ENCODE data around the gene NCOA6. TPM values are rescaled to one million over a fixed set of nuclear protein-coding genes. Genes with fewer than 3 reads are reported as not detected.
"Not testable (repeated sequence)": the region's sequence is repeated elsewhere in the genome, so short reads cannot be mapped to it uniquely, and the experiment has no call there.

NCOA6 gene
- total RNA-seq, 2 experiments from 2014 or later, result 8.8 to 24.4 TPM

- Histone ChIP-seq H3K4me3 (ENCODE audit: low read depth, low read length, poor library complexity, severe bottlenecking) (no peak overlapping the region), H4K20me1 (ENCODE audit: insufficient read depth, low read length) (no peaks in the 10 kb centered on the region), H3K79me2 (ENCODE audit: insufficient read depth, low read depth, low read length) (no peaks in the 10 kb centered on the region), H2AFZ (ENCODE audit: low read length) (no peak overlapping the region), H3K4me1 (ENCODE audit: insufficient read depth, low read length, poor library complexity, severe bottlenecking) (no peaks in the 10 kb centered on the region), H3K9me2 (ENCODE audit: insufficient read depth, low read length) (no peaks in the 10 kb centered on the region), H3K9me3 (ENCODE audit: low read length) (no peaks in the 10 kb centered on the region), H3K27ac (ENCODE audit: low read depth, low read length, poor library complexity, severe bottlenecking) (no peak overlapping the region), H3K4me2 (ENCODE audit: low read length) (no peak overlapping the region), H3K36me3 (ENCODE audit: insufficient read depth, low read length) (peaks cover 23% of the 10 kb centered on the region; the same call in 1 of the 2 replicates)
- intact Hi-C loops (cut with micrococcal nuclease; ENCODE audit: unreplicated experiment), result no loop called here
- no peak for TF ChIP-seq EZH2phosphoT487 (IDR thresholded peaks at IDR 0.05; ENCODE audit: borderline replicate concordance, low read depth, low read length)
- TF ChIP-seq CTCF (conservative IDR thresholded peaks at IDR 0.05; ENCODE audit: low read length), result no peak
- no TSS peak for BruUV-seq (replicated peaks)
- no peak for DNase-seq (ENCODE audit: low spot score)
- POLR2A ChIA-PET, result no interaction called here
- CTCF ChIA-PET (ENCODE audit: unreplicated experiment), result no interaction called here
These were observed 96.0 kb downstream of the NCOA6 start for GRCh38 chr20:34729416-34729815.

- no peak for TF ChIP-seq EZH2phosphoT487 (IDR thresholded peaks at IDR 0.05; ENCODE audit: borderline replicate concordance, low read depth, low read length)
- no peak for TF ChIP-seq CTCF (conservative IDR thresholded peaks at IDR 0.05; ENCODE audit: low read length)
- Histone ChIP-seq H3K4me2 (ENCODE audit: low read length) (no peak overlapping the region), H3K27ac (ENCODE audit: low read depth, low read length, poor library complexity, severe bottlenecking) (no peak overlapping the region), H3K9me3 (ENCODE audit: low read length) (no peaks in the 10 kb centered on the region), H3K79me2 (ENCODE audit: insufficient read depth, low read depth, low read length) (no peaks in the 10 kb centered on the region), H3K4me1 (ENCODE audit: insufficient read depth, low read length, poor library complexity, severe bottlenecking) (no peaks in the 10 kb centered on the region), H3K4me3 (ENCODE audit: low read depth, low read length, poor library complexity, severe bottlenecking) (no peak overlapping the region), H3K36me3 (ENCODE audit: insufficient read depth, low read length) (peaks cover 40% of the 10 kb centered on the region; the same call in 1 of the 2 replicates), H4K20me1 (ENCODE audit: insufficient read depth, low read length) (no peaks in the 10 kb centered on the region), H3K9me2 (ENCODE audit: insufficient read depth, low read length) (no peaks in the 10 kb centered on the region), H2AFZ (ENCODE audit: low read length) (no peak overlapping the region)
- intact Hi-C loops (cut with micrococcal nuclease; ENCODE audit: unreplicated experiment), result no loop called here
- ChIA-PET POLR2A (interaction anchor here (0.7 kb wide), 2 partner anchors 15 to 401 kb away, joined by 3 to 4 read pairs; no protein-coding TSS in a partner anchor), CTCF (ENCODE audit: unreplicated experiment) (no interaction called here)
- DNase-seq (ENCODE audit: low spot score), result no peak
- BruUV-seq (replicated peaks), result no TSS peak
These were observed 101.3 kb downstream of the NCOA6 start for GRCh38 chr20:34724172-34724571.

- H3K4me3 ChIP-seq (ENCODE audit: low read depth, low read length, poor library complexity, severe bottlenecking); H4K20me1 ChIP-seq (ENCODE audit: insufficient read depth, low read length); H3K9me3 ChIP-seq (ENCODE audit: low read length); H3K79me2 ChIP-seq (ENCODE audit: insufficient read depth, low read depth, low read length); BruUV-seq (replicated peaks); H3K4me2 ChIP-seq (ENCODE audit: low read length); DNase-seq (ENCODE audit: low spot score); CTCF ChIA-PET (ENCODE audit: unreplicated experiment); H2AFZ ChIP-seq (ENCODE audit: low read length); H3K9me2 ChIP-seq (ENCODE audit: insufficient read depth, low read length); H3K4me1 ChIP-seq (ENCODE audit: insufficient read depth, low read length, poor library complexity, severe bottlenecking); H3K27ac ChIP-seq (ENCODE audit: low read depth, low read length, poor library complexity, severe bottlenecking); intact Hi-C loops (cut with micrococcal nuclease; ENCODE audit: unreplicated experiment): not testable (repeated sequence)
- POLR2A ChIA-PET, result interaction anchor here (1.9 kb wide), 1 partner anchor 9 kb away, joined by 6 read pairs; no protein-coding TSS in a partner anchor
- peaks cover 51% of the 10 kb centered on the region; the same call in 1 of the 2 replicates for H3K36me3 ChIP-seq (ENCODE audit: insufficient read depth, low read length)
These were observed 102.9 kb downstream of the NCOA6 start for GRCh38 chr20:34722560-34722959.

Data from OCI-LY7 (cell line).